HUES48 (cell line): ENCODE measurements around the gene BCAS1.
A peak's percentile ranks its signal among the peaks of the same experiment; 100 is the strongest.

Experiments
- H3K27ac ChIP-seq: one replicate; pipeline ENCODE4 v1.7.0; 2013; ENCODE audit warnings: low read depth, low read length, inconsistent platforms
- H3K27me3 ChIP-seq: 2 replicates; pipeline ENCODE4 v1.6.1; 2013; ENCODE audit warnings: mild to moderate bottlenecking, low read length; ENCODE audit not compliant: control insufficient read depth, insufficient read depth
- H3K36me3 ChIP-seq: 2 replicates; pipeline ENCODE4 v1.6.1; 2013; ENCODE audit warnings: low read length; ENCODE audit not compliant: control insufficient read depth, insufficient read depth
- H3K4me1 ChIP-seq: 2 replicates; pipeline ENCODE4 v1.6.1; 2013; ENCODE audit warnings: mild to moderate bottlenecking, low read length; ENCODE audit not compliant: control insufficient read depth, insufficient read depth
- H3K4me3 ChIP-seq: 2 replicates; pipeline ENCODE4 v1.5.1; 2013; ENCODE audit warnings: mild to moderate bottlenecking, low read depth, low read length
- H3K9ac ChIP-seq: 2 replicates; pipeline ENCODE4 v1.6.1; 2013; ENCODE audit warnings: mild to moderate bottlenecking, low read depth, low read length, moderate library complexity
- H3K9me3 ChIP-seq: 2 replicates; pipeline ENCODE4 v1.6.1; 2013; ENCODE audit warnings: low read length; ENCODE audit not compliant: control insufficient read depth, insufficient read depth

BCAS1 gene

GRCh38 chr20:53949319-53949839, 121.0 kb downstream of the BCAS1 start:
- 0 out of 2 replicates have a peak, but pooled peaks cover 2% of the 10 kb centered on the region for H3K9me3 ChIP-seq
- H3K9ac ChIP-seq: no peak overlapping the region
- no peaks in the 10 kb centered on the region for H3K27me3 ChIP-seq
- H3K27ac ChIP-seq: no peak overlapping the region
- no peak overlapping the region for H3K4me3 ChIP-seq
- no peaks in the 10 kb centered on the region for H3K36me3 ChIP-seq
- H3K4me1 ChIP-seq: no peaks in the 10 kb centered on the region

GRCh38 chr20:53948383-53949318, 121.7 kb downstream of the BCAS1 start:
- Histone ChIP-seq H3K27ac (no peak overlapping the region), H3K27me3 (no peaks in the 10 kb centered on the region), H3K36me3 (no peaks in the 10 kb centered on the region), H3K4me1 (peaks cover under 1% of the 10 kb centered on the region; the same call in 1 of the 2 replicates), H3K4me3 (no peak overlapping the region), H3K9ac (no peak overlapping the region), H3K9me3 (0 out of 2 replicates have a peak, but pooled peaks cover 2% of the 10 kb centered on the region)

DNA sequence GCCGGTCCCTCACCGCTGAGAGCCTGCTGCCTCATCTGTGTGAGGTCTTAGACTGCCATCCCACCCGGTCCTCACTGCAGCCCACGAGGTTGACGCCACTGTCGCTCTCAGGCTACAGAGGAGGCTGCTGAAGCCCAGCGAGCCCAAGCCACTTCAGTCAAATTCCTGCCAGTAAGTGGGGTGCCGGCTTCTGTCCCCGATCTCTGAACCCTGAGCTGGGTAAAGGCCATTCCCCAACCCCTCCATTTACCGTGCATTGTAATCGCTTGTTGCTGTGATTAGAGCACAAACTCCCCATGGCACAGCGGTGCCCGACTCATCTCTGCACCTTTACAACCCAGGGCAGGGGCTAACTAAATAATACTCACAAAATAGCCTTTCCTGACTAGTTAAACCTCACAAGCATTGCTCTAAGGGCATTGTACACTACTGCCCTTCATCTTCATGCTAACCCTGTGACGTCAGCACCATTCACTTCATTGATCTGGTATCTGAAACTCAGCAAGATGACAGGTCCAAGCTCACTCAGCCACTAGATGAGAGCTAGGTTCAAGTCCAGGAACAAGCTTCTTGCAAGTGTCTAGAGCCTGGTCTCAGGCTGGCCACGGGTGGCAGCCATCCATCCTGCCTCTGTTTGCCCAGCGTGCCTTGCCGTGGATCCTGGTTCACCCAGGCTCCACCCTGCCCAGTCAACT, 122.7 kb downstream of the BCAS1 start:
- Histone ChIP-seq H3K4me3 (no peak overlapping the region), H3K9ac (no peak overlapping the region), H3K27ac (no peak overlapping the region), H3K27me3 (no peaks in the 10 kb centered on the region), H3K36me3 (no peaks in the 10 kb centered on the region), H3K9me3 (no peaks in the 10 kb centered on the region), H3K4me1 (peaks cover 11% of the 10 kb centered on the region)

GRCh38 chr20:53946106-53946505, 124.3 kb downstream of the BCAS1 start:
- H3K9me3 ChIP-seq: no peaks in the 10 kb centered on the region

DNA sequence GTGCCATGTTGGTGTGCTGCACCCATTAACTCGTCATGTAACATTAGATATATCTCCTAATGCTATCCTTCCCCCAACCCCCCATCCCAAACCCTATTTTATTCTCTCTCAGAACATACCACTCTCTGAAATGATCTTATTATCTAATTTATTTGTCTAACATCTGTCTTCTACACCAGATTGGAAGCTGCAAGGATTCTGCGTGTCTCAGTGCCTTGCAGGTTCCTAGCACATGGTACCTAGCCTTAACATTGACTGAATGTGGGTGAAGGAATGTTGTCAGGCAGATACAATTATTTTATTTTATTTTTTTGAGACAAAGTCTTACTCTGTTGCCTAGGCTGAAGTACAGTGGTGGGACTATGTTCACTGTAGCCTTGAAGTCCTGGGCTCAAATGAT, 124.9 kb downstream of the BCAS1 start:
- H3K27me3 ChIP-seq: no peaks in the 10 kb centered on the region
- no peaks in the 10 kb centered on the region for H3K36me3 ChIP-seq
- no peaks in the 10 kb centered on the region for H3K9me3 ChIP-seq
- no peak overlapping the region for H3K27ac ChIP-seq
- no peak overlapping the region for H3K9ac ChIP-seq
- no peak overlapping the region for H3K4me3 ChIP-seq
- peaks cover 32% of the 10 kb centered on the region for H3K4me1 ChIP-seq

More at GRCh38 chr20:53946106-53946505, 124.3 kb downstream of the BCAS1 start:
- Histone ChIP-seq H3K36me3 (no peaks in the 10 kb centered on the region), H3K4me1 (peaks cover 25% of the 10 kb centered on the region), H3K4me3 (no peak overlapping the region), H3K9ac (no peak overlapping the region), H3K27me3 (no peaks in the 10 kb centered on the region), H3K27ac (no peak overlapping the region)

- H3K4me3 ChIP-seq: no peak overlapping the region
- H3K27ac ChIP-seq: no peak overlapping the region
- H3K9me3 ChIP-seq: no peaks in the 10 kb centered on the region
- H3K36me3 ChIP-seq: no peaks in the 10 kb centered on the region
- no peak overlapping the region for H3K9ac ChIP-seq
- H3K27me3 ChIP-seq: no peaks in the 10 kb centered on the region
- peaks cover 36% of the 10 kb centered on the region for H3K4me1 ChIP-seq
Measured at GRCh38 chr20:53944796-53945195, 125.6 kb downstream of the BCAS1 start.

GRCh38 chr20:53943522-53944291, 126.7 kb downstream of the BCAS1 start:
- Histone ChIP-seq H3K27ac (no peak overlapping the region), H3K4me3 (no peak overlapping the region), H3K27me3 (no peaks in the 10 kb centered on the region), H3K9me3 (no peaks in the 10 kb centered on the region), H3K4me1 (peaks cover 46% of the 10 kb centered on the region), H3K36me3 (no peaks in the 10 kb centered on the region), H3K9ac (no peak overlapping the region)

DNA sequence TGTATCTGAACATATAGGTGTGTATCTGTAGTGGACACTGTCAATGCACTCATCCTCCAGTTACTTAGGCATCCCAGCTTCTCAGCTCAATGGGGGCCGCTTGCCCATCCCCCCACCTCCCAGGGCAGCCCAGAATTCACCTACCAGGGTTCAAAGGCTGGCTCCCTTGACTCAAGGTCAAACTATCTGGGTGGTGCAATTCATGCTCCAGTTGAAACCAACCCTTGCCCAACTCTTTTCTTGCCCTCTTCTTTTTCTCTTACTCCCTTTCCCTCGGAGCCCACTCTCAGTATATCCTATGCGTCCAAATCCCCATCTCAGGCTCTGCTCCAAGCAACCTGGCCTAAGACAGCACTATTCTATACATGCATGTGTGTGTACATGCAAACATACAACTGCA, 127.4 kb downstream of the BCAS1 start:
- Histone ChIP-seq H3K36me3 (no peaks in the 10 kb centered on the region), H3K27me3 (no peaks in the 10 kb centered on the region), H3K9ac (no peak overlapping the region; the same call in 1 of the 2 replicates), H3K4me1 (peaks cover 46% of the 10 kb centered on the region), H3K9me3 (no peaks in the 10 kb centered on the region), H3K27ac (no peak overlapping the region), H3K4me3 (no peak overlapping the region)

- H3K9ac ChIP-seq: peak overlapping the region; percentile 60
- no peaks in the 10 kb centered on the region for H3K36me3 ChIP-seq
- H3K27ac ChIP-seq: peak overlapping the region; percentile 90
- peaks cover 46% of the 10 kb centered on the region for H3K4me1 ChIP-seq
- no peaks in the 10 kb centered on the region for H3K9me3 ChIP-seq
- peak overlapping the region; percentile 5; the same call in 1 of the 2 replicates for H3K4me3 ChIP-seq
- no peaks in the 10 kb centered on the region for H3K27me3 ChIP-seq
Measured at GRCh38 chr20:53942472-53942816, 128.0 kb downstream of the BCAS1 start.

GRCh38 chr20:53941680-53942471, 128.5 kb downstream of the BCAS1 start:
- Histone ChIP-seq H3K9ac (peak overlapping the region; percentile 60), H3K4me1 (peaks cover 46% of the 10 kb centered on the region), H3K27ac (peak overlapping the region; percentile 90), H3K36me3 (no peaks in the 10 kb centered on the region), H3K4me3 (no peak overlapping the region), H3K9me3 (no peaks in the 10 kb centered on the region), H3K27me3 (no peaks in the 10 kb centered on the region)
